OCI-LY7 (cell line): ENCODE data around the gene CAMK1G. TPM values are rescaled to one million over a fixed set of nuclear protein-coding genes. Genes with fewer than 3 reads are reported as not detected.

Experiments
- BruUV-seq: library from RNA; stranded (reverse); fragments of 400-500 nt; replicated peaks from 2 replicates; lab custom pipeline; 2021; lab: Mats Ljungman, UMichigan
- CTCF ChIA-PET: fragments of 300-600 bp; sonication (Branson Sonifier 250); formaldehyde crosslinking; loops from one replicate; lab custom pipeline; 2022; ENCODE audit warnings: antibody characterized with exemption; ENCODE audit not compliant: unreplicated experiment; lab: Charles Lee
- POLR2A ChIA-PET: fragments of 300-600 bp; sonication (Branson Sonifier 250); formaldehyde crosslinking; loops from one replicate; lab custom pipeline; 2022; ENCODE audit warnings: antibody characterized with exemption; lab: Charles Lee
- DNase-seq: peaks from one replicate; pipeline ENCODE4 v3.0.0-alpha.2; 2015; ENCODE audit warnings: low spot score
- H2AFZ ChIP-seq: fragments of 200-600 bp; sonication (generic), shearing (Covaris generic); 2 replicates; pipeline ENCODE4 v1.6.1; 2014; ENCODE audit warnings: mild to moderate bottlenecking, antibody characterized with exemption, low read length, moderate library complexity
- H3K27ac ChIP-seq: fragments of 200-600 bp; sonication (generic); 2 replicates; pipeline ENCODE4 v1.5.1; 2014; ENCODE audit warnings: mixed run types, low read depth, mild to moderate bottlenecking, moderate library complexity, low read length, inconsistent platforms; ENCODE audit not compliant: poor library complexity, severe bottlenecking
- H3K36me3 ChIP-seq: fragments of 200-600 bp; sonication (generic); 2 replicates; pipeline ENCODE4 v1.6.1; 2014; ENCODE audit warnings: mild to moderate bottlenecking, antibody characterized with exemption, low read length, moderate library complexity, mixed read lengths; ENCODE audit not compliant: insufficient read depth
- H3K4me1 ChIP-seq: fragments of 200-600 bp; sonication (generic); 2 replicates; pipeline ENCODE4 v1.5.1; 2014; ENCODE audit warnings: mild to moderate bottlenecking, low read length; ENCODE audit not compliant: insufficient read depth, poor library complexity, severe bottlenecking
- H3K4me2 ChIP-seq: fragments of 200-600 bp; sonication (generic); 2 replicates; pipeline ENCODE4 v1.6.1; 2014; ENCODE audit warnings: mild to moderate bottlenecking, low read length
- H3K4me3 ChIP-seq: fragments of 200-600 bp; sonication (generic); 2 replicates; pipeline ENCODE4 v1.5.1; 2014; ENCODE audit warnings: mild to moderate bottlenecking, low read depth, low read length; ENCODE audit not compliant: poor library complexity, severe bottlenecking
- H3K79me2 ChIP-seq: fragments of 200-600 bp; sonication (generic); 2 replicates; pipeline ENCODE4 v1.6.1; 2016; ENCODE audit warnings: low read depth, mild to moderate bottlenecking, low read length, moderate library complexity, mixed read lengths; ENCODE audit not compliant: insufficient read depth
- H3K9me2 ChIP-seq: fragments of 200-600 bp; sonication (generic); 2 replicates; pipeline ENCODE4 v1.6.1; 2016; ENCODE audit warnings: mild to moderate bottlenecking, low read length, mixed read lengths; ENCODE audit not compliant: insufficient read depth
- H3K9me3 ChIP-seq: fragments of 200-600 bp; sonication (generic); 2 replicates; pipeline ENCODE4 v1.6.1; 2014; ENCODE audit warnings: mild to moderate bottlenecking, mixed run types, low read length, mixed read lengths
- H4K20me1 ChIP-seq: fragments of 200-600 bp; sonication (generic); 2 replicates; pipeline ENCODE4 v1.6.1; 2014; ENCODE audit warnings: mild to moderate bottlenecking, antibody characterized with exemption, low read length, moderate library complexity, mixed read lengths; ENCODE audit not compliant: insufficient read depth
- EZH2phosphoT487 ChIP-seq: fragments of 200-600 bp; sonication (generic); IDR thresholded peaks from 2 replicates; pipeline ENCODE4 v1.6.1; 2018; ENCODE audit warnings: low read depth, borderline replicate concordance, mild to moderate bottlenecking, mixed run types, antibody characterized with exemption, low read length, moderate library complexity, mixed read lengths
- intact Hi-C: fragments of 100-400 bp; cut with micrococcal nuclease; formaldehyde crosslinking; loops from one replicate; pipeline ENCODE4 v1.10.0; 2022; ENCODE audit not compliant: unreplicated experiment
- total RNA-seq, 2 experiments: library from RNA; depleted of rRNA in 1 of 2; stranded (reverse); fragments of >200 nt in 1 of 2; shearing (Covaris generic) in 1 of 2; gene quantifications; 2 replicates each; pipeline ENCODE4 v1.2.3, GENCODE V29; 2014 to 2022
- TF ChIP-seq, protein P1 (sequence below): fragments of 200-600 bp; sonication (generic); conservative IDR thresholded peaks from 2 replicates; pipeline ENCODE4 v1.5.1; 2014; ENCODE audit warnings: mild to moderate bottlenecking, antibody characterized with exemption, low read length, moderate library complexity, mixed read lengths

The CAMK1G gene
- total RNA-seq, 2 experiments from 2014 or later, result not detected

DNA sequence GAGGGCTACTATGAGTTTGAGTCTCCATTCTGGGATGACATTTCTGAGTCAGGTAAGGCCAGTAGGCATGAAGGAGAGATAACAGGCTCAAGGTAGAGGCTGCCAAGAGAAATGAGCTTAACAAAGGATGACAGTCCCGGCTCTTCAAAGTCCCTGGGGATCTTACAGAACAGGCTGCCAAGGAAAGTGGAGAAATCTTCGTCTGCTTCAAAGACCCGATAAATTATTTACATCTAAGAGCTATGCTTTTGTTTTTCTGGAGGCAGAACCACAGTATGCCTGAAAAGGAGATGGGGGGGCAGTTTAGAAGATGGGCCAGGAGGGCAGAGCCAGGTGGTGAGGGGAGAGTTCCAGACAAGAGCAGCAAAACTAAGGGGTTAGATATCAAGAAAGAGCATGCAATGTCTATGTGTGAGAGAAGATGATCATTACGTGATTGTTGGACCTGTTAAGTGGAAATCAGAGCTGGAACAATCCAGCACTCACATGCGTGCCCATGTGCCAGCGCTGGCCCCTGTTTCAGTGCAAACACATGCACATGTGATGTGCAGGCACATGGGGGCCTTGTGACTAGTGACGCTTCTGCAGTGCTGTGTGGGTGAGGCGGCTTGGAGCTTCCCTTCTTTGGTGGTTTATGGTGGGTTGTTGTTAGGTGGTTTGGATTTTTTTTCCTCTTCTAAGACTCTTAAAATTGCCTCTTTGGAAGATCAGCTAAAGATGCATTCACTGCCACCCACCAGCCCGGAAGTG, 25.7 kb downstream of the CAMK1G start:
- CTCF ChIA-PET, result no interaction called here
- POLR2A ChIA-PET, result no interaction called here
- TF ChIP-seq, protein P1, sequence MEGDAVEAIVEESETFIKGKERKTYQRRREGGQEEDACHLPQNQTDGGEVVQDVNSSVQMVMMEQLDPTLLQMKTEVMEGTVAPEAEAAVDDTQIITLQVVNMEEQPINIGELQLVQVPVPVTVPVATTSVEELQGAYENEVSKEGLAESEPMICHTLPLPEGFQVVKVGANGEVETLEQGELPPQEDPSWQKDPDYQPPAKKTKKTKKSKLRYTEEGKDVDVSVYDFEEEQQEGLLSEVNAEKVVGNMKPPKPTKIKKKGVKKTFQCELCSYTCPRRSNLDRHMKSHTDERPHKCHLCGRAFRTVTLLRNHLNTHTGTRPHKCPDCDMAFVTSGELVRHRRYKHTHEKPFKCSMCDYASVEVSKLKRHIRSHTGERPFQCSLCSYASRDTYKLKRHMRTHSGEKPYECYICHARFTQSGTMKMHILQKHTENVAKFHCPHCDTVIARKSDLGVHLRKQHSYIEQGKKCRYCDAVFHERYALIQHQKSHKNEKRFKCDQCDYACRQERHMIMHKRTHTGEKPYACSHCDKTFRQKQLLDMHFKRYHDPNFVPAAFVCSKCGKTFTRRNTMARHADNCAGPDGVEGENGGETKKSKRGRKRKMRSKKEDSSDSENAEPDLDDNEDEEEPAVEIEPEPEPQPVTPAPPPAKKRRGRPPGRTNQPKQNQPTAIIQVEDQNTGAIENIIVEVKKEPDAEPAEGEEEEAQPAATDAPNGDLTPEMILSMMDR, result no peak
- no peak for TF ChIP-seq EZH2phosphoT487

GRCh38 chr1:209609791-209610630, 26.5 kb downstream of the CAMK1G start:
- H4K20me1 ChIP-seq, result no peaks in the 10 kb centered on the region
- POLR2A ChIA-PET, result interaction anchor here (0.6 to 1.4 kb wide), 2 partner anchors 25 to 266 kb away, joined by 3 to 5 read pairs; no protein-coding TSS in a partner anchor
- intact Hi-C loops, result no loop called here
- no peaks in the 10 kb centered on the region for H3K79me2 ChIP-seq
- H3K4me2 ChIP-seq, result no peak overlapping the region
- no peak for DNase-seq
- no peaks in the 10 kb centered on the region for H3K36me3 ChIP-seq
- H3K4me3 ChIP-seq, result no peak overlapping the region
- H3K4me1 ChIP-seq, result no peaks in the 10 kb centered on the region
- CTCF ChIA-PET, result no interaction called here
- BruUV-seq, result no TSS peak
- H3K27ac ChIP-seq, result no peak overlapping the region
- no peak overlapping the region for H2AFZ ChIP-seq
- TF ChIP-seq EZH2phosphoT487, result no peak
- TF ChIP-seq, protein P1, result no peak
- no peaks in the 10 kb centered on the region for H3K9me3 ChIP-seq
- H3K9me2 ChIP-seq, result no peaks in the 10 kb centered on the region

More for the DNA sequence above, 25.7 kb downstream of the CAMK1G start:
- Histone ChIP-seq H2AFZ (no peak overlapping the region), H3K27ac (no peak overlapping the region), H3K79me2 (no peaks in the 10 kb centered on the region), H3K4me3 (no peak overlapping the region), H4K20me1 (no peaks in the 10 kb centered on the region), H3K4me1 (no peaks in the 10 kb centered on the region), H3K36me3 (no peaks in the 10 kb centered on the region), H3K4me2 (no peak overlapping the region), H3K9me3 (no peaks in the 10 kb centered on the region), H3K9me2 (no peaks in the 10 kb centered on the region)
- no TSS peak for BruUV-seq
- intact Hi-C loops, result no loop called here
- no peak for DNase-seq
